ENCODE measurements around the gene CA12.
A peak's percentile ranks its signal among the peaks of the same experiment; 100 is the strongest.

The CA12 gene

DNA sequence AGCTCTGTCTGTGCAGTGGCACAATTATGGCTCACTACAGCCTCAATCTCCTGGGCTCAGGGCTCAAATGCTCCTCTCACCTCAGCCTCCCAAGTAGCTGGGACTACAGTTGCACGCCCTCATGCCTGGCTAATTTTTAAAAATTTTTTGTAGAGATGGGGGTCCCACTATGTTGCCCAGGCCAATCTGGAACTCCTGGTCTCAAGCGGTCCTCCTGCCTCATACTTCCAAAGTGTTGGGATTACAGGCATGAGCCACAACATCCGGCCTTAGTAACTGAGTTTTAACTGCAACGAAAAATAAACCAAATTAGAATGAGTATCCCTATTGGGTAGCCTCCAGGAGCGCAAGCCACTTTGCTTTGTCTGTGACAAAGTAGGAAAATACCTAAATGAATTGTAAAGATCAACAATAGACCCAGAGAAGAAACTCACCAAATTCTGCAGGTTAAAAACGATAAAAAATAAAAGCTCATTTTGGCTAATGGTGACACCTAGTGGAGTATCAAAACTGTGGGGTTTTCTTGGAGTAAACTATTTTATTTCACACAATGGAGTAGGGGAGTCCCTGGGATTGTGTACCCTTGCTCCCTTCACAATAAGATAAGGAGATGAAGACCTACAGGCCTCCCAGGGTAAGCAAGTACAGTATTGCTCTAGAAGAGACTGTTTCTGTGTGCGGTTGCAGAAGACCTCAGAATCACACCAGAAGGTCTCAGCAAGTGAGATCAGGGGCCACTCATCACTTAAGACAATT is 21.0 kb upstream of the CA12 start:
- DNase-seq (ENCODE audit: low read depth), result peak; percentile 46
- no peak overlapping the region for H3K4me3 ChIP-seq (ENCODE audit: low read length)
- TF ChIP-seq, protein P1, sequence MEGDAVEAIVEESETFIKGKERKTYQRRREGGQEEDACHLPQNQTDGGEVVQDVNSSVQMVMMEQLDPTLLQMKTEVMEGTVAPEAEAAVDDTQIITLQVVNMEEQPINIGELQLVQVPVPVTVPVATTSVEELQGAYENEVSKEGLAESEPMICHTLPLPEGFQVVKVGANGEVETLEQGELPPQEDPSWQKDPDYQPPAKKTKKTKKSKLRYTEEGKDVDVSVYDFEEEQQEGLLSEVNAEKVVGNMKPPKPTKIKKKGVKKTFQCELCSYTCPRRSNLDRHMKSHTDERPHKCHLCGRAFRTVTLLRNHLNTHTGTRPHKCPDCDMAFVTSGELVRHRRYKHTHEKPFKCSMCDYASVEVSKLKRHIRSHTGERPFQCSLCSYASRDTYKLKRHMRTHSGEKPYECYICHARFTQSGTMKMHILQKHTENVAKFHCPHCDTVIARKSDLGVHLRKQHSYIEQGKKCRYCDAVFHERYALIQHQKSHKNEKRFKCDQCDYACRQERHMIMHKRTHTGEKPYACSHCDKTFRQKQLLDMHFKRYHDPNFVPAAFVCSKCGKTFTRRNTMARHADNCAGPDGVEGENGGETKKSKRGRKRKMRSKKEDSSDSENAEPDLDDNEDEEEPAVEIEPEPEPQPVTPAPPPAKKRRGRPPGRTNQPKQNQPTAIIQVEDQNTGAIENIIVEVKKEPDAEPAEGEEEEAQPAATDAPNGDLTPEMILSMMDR (IDR thresholded peaks at IDR 0.05; ENCODE audit: insufficient read depth, low read depth, low read length, missing control alignments), result peak; percentile 53

DNA sequence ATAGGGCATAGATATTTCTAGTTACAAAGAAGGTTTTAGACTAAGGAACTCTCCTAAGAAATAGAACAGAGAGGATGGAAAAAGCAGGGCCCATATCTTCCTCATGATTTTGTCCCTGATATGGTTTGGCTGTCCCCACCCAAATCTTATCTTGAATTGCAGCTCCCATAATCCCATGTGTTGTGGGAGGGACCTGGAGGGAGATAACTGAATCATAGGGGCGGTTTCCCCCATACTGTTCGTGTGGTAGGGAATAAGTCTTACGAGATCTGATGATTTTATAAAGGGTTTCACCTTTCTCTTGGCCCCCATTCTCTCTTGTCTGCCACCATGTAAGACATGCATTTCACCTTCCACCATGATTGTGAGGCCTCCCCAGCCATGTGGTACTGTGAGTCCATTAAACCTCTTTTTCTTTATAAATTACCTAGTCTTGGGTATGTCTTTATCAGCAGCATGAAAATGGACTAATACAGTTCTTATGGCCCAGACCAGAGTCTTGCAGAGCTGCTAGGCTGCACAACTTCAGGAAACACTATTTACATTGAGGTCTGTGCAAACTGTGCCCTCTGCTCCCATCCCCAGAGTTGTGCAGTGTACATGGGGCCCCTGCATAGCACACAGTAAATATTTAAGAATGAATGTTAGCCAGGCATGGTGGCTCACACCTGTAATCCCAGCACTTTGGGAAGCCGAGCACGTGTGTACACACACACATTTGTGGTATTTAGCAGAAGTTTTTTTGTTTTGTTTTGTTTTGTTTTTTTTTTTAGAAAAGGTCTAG is 20.3 kb upstream of the CA12 start:
- no peak overlapping the region for H3K4me3 ChIP-seq (ENCODE audit: low read length)
- no peak for DNase-seq (ENCODE audit: low read depth)
- TF ChIP-seq, protein P1 (IDR thresholded peaks at IDR 0.05; ENCODE audit: insufficient read depth, low read depth, low read length, missing control alignments), result no peak

DNA sequence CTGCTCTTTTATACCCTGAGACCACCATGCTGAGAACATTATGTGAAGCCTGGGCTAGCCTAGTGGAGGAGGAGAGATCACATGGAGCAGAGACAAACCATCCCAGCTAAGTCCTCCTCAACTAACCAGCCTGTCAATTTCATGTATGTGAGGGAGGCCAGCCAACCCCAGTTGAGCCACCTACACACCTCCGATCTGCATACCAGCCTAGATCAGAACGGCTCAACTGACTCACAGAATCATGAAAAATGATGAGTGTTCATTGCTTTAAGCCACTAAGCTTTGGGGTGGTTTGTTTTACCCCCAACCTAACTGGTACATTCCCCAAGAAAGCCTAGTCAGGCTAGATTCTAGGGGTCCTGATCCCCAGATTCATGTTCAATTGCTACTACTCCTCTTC is 19.4 kb upstream of the CA12 start:
- DNase-seq (ENCODE audit: low read depth), result peak; percentile 63
- no peak overlapping the region for H3K4me3 ChIP-seq (ENCODE audit: low read length)
- TF ChIP-seq, protein P1 (IDR thresholded peaks at IDR 0.05; ENCODE audit: insufficient read depth, low read depth, low read length, missing control alignments), result no peak

- H3K4me3 ChIP-seq (ENCODE audit: low read length), result no peak overlapping the region
- TF ChIP-seq, protein P1 (IDR thresholded peaks at IDR 0.05; ENCODE audit: insufficient read depth, low read depth, low read length, missing control alignments), result no peak
- DNase-seq (ENCODE audit: low read depth), result no peak
These were observed 16.8 kb upstream of the CA12 start for GRCh38 chr15:63398456-63398855.

DNA sequence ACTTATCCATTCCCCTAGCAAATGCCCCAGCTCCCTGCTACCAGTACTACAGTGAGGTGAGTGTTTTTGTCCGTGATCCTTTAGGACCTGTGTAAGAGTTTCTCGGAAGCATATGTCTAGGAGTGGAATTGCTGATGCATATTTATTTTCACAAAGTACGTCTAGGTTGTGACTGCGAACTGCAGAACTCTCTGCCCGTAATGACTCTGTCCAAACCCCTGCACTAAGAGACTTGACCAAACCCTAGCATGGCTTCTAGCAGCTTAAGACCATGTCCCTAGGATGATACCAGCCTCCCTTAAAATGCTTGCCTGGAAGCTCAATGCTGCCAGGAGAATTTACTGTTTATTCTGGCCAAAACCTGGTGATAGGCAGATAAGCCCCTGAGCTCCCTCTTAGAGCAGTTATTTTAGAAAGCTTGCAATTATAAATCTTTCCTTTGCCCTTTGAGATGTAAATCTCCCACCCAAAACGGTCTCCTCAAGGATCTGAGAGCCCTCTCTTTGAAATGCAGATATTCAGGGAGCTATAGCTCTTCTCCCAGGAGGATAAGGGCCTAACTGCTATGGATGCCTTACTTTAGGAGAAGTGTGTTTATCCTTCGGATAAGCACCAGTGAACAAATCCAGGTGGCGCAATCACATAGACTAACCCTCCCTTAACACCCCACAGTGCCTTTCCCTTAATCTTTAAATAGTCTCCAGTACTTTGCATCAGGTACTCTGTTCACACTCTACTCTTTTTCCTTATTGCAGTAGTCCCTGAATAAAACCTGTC is 14.7 kb upstream of the CA12 start:
- DNase-seq (ENCODE audit: low read depth), result no peak
- H3K4me3 ChIP-seq (ENCODE audit: low read length), result no peak overlapping the region
- TF ChIP-seq, protein P1 (IDR thresholded peaks at IDR 0.05; ENCODE audit: insufficient read depth, low read depth, low read length, missing control alignments), result no peak

GRCh38 chr15:63395730-63396151 is 14.1 kb upstream of the CA12 start:
- H3K4me3 ChIP-seq (ENCODE audit: low read length), result no peak overlapping the region
- TF ChIP-seq, protein P1 (IDR thresholded peaks at IDR 0.05; ENCODE audit: insufficient read depth, low read depth, low read length, missing control alignments), result no peak
- no peak for DNase-seq (ENCODE audit: low read depth)
